HG03558 (cell line): ENCODE measurements around the gene NCAPD3.
A peak's percentile ranks its signal among the peaks of the same experiment; 100 is the strongest.
"Not testable (repeated sequence)": the region's sequence is repeated elsewhere in the genome, so short reads cannot be mapped to it uniquely, and the experiment has no call there.

Source experiments
- ATAC-seq: cut with Tn5 transposase; IDR thresholded peaks from one replicate; pipeline ENCODE4 v1.9.1; 2021; ENCODE audit warnings: moderate number of reproducible peaks; ENCODE audit not compliant: unreplicated experiment; ENCODE audit errors: extremely low read depth

Gene NCAPD3

DNA sequence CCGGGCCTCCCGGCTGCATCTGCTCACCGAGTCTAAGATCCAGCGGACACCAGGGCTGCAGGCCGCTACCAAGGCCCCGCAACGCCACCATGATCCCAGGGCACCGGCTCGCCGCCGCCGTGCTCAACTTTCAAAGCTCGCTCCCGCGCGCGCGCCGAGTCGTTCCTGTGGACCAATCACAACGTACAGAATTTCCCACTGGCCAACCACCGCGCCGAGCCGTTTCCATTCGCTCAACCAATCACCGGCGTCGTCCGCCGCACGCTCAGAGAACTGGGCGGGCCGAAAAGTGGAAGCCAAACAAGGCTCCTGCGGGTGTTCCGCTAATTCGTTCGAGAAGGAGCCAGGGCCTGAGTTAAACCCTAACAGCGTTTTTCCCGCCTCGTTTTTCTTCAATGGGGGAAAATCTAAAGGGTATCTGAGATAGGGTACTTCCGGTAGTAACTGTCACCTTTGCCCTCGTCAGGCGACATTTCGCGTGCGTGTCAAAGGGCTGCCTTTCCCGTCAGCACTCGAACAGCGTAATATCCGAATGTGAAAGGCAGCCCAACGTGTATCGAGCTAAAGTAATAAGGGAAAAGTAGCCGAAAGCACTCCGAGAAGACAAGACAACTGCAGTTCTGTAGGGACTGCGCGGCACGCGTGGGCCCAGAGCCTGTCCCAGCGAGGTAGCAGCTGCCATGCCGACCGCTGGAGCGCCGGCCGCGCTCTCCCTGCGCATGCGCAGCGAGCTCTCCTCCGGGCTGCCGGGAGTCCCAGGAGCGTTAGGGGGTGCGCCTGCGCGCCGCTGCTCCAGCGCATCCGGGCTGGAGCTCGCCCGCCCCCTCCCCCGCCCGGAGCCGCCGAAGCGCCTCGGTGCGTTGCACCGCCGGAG lies at the start of gene NCAPD3, which contains the start of gene VPS26B:
Gene NCAPD3, minus strand, starts transcription at position 132 of the 874 bp plus-strand sequence. Its CDS starts 41 bp downstream, at position 91.
Gene VPS26B, plus strand, starts transcription at position 836 of the 874 bp plus-strand sequence. CDS start 452 bp downstream, outside the sequence.
- peak; percentile 57 for ATAC-seq

DNA sequence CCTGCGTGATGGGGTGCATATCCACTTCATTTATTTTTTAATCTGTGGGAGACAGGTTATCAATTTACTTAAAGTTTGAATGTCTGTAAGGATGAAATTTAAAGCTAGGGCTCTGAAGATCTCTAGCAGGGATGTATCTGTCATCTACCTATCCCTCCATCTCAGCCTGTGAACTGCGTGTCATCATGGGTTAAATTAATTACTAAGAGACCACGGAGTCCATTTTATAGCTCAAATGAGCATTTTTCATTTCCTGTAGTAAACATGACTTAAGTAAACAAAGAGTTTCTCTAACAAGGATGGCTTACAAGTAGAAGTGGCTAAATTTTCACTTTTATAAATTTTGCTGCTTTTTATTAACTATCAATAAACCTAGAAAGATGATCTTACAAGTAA lies 49.5 kb upstream of the NCAPD3 start:
- no peak for ATAC-seq

DNA sequence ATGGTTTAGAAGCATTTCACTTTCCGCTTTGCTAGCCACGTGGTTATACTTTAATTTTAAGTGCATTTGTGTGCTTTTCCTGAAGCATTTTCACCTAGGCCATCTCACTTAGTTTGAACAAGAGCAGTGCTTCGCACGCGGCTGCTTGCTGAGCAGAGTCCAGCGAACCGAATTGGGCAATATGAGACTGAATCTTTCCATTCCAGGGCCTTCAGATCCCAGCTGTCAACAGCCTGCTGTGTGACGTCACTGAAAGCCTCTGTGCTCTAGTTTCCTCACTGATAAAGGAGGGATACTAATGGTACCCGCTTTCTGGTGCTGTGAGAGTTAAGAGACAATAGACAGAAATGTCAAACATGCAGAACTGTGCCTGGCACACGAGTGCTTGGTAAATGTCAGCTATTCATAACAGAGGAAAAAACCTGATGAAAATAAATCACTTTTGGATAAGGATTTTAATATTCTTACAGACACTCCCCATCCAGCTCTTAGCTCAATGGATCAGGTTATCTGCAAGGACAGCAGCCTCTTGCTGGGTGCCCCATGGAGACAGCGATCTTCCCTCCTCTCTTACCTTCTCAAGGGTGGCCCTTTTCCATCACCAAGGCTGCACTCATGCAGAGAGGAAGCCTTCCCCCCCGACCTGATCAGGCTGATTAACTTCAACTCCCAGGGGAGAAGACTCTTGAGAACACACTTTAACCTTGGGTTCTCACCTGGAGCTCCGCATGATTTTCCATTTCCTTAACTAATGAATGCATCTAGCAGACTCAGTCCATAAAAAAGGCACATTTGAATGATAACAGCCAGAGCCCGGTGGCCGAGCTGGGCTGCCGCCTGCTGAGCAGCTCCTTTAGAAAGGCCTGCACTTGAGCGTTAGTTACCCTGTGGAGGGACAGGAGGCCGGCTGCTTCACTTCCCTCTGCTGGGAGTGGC lies 48.9 kb upstream of the NCAPD3 start:
- no peak for ATAC-seq

DNA sequence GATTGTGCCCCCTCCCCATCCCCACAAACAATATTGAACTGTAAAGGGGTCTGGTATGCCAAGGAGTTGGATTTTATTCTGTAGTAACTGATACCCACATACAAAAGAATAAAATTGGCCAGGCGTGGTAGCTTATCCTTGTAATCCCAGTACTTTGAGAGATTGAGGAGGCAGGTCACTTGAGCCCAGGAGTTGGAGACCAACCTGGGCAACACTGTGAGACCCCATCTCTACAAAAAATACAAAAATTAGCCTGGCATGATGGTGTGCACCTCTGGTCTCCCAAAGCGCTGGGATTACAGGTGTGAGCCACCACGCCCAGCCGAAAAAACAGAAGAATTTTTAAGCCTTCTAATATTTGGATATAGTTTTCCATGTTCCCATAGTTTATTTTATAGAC lies 48.2 kb upstream of the NCAPD3 start:
- ATAC-seq: no peak

DNA sequence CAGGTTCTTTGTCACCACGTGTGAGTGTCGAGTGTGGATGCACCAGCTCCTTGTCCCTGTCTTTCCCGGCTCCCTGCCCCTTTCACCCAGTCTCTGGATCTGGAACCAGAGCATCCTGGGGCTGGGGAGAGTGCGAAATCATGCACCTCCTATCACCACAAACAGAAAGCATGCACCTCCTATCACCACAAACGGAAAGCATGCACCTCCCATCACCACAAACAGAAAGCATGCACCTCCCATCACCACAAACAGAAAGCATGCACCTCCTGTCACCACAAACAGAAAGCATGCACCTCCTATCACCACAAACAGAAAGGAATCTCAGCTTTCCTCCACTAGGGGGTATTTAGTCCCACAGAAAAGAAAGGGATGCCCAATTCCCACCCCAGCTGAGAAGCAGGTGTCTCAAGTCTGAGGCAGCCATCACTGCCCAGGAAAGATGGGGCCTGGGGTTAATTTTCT lies 46.5 kb upstream of the NCAPD3 start:
- ATAC-seq: no peak

- ATAC-seq: no peak
Measured at GRCh38 chr11:134267966-134268365, 44.2 kb upstream of the NCAPD3 start.

DNA sequence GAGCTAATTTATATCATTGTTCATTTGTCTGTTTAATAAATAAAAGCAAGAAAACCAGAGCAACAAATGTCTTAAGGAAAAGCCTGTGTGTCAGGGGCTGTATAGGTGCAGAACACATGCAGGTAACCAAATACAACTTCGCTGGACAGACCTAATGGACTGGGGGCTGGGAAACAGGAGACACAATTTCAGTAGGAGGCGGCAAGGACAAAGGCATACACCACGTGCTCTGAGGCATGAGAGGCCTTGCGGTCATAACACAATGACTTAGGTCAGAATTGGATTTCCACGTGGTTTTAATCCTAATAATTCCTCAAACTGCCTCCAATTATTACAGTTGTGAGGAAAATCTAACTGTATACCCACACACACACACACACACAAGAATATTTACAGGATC lies 43.7 kb upstream of the NCAPD3 start:
- ATAC-seq: no peak

GRCh38 chr11:134266841-134267251 lies 43.1 kb upstream of the NCAPD3 start:
- ATAC-seq: no peak

DNA sequence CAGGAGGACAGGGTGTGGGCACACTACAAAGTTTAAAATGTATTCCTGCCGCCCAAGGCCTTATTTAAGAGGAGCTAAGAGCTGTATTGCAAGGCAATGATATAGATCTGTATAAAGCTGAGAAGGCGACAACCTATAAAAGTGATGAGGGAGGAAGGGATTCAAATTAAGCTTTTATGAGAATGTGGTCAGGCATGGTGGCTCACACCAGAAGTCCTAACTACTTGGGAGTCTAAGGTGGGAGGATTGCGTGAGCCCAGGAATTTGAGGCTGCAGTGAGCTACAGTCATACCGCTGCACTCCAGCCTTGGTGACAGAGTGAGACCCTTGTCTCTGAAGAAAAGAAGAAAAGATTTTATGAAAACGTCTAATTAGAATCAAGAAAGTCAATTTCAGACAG lies 42.7 kb upstream of the NCAPD3 start:
- ATAC-seq: no peak

DNA sequence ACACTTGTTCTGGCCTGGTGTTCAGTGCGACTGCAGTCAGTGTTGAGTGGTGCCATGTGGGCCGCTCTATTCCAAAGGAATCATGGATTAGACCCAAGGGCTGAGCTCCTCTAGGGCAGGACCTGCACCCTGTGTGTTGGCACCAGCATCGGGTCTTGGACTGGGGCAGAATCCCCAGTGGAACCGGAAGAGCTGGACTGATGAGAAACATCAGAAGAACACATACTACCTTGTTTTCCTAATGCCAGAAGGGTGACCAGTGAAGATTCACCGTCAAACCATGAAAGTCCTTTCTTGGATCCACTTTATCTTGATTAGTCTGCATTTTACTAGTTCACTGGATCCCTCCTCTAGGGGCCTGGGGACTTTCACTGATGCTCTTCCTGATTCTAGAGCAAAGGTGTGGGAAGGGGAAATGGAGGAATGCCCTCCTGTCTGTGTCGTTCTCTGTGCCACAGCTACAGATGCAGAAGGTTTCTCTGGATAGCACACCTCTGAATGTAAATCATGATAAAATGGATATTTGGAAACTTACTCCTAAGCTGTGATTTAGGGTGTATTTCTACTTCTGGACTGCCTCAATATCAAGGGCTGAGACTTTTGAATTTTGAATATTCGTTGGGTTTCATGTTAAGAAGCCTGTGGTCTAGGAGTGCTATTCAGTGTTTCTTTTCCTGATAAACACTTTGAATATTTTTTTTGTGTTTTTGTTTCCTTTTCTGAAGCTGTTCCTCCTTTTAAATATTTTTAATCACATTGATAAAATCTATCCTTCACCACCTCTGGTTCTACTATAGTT lies 41.4 kb upstream of the NCAPD3 start:
- no peak for ATAC-seq

- no peak for ATAC-seq
Measured at GRCh38 chr11:134261626-134262488, 38.1 kb upstream of the NCAPD3 start.

DNA sequence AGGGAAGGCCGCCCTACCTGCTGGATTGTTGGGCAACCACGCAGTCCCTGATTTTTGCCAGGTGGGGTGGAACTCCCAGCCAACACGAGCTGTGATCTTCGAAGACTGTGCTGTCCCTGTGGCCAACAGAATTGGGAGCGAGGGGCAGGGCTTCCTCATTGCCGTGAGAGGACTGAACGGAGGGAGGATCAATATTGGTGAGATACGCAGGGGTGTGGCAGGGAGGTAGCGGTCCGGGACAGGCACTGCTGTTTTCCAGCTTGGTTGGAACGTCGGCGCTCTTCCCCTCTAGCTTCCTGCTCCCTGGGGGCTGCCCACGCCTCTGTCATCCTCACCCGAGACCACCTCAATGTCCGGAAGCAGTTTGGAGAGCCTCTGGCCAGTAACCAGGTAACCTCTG lies 37.2 kb upstream of the NCAPD3 start:
- ATAC-seq: no peak

DNA sequence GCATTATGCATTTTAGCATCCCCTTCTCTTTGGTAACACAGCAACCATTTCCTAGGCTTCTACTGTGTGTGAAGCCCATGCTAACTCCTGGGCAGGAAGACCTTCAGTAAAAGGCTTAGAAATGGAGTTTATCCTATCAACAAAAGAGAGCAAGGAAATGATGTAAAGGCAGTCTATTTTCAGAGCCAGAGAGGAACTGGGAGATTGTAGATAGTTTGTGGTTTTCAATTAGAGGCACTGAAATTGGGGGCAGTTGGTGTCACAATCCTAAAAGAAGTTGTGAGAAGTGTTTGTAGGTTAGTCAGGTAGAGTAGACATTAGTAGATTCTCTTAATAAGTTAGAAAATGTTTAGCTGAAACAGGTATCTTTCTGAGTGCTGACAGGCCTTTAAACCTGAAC lies 36.7 kb upstream of the NCAPD3 start:
- no peak for ATAC-seq

GRCh38 chr11:134258577-134258976 lies 34.8 kb upstream of the NCAPD3 start:
- no peak for ATAC-seq

DNA sequence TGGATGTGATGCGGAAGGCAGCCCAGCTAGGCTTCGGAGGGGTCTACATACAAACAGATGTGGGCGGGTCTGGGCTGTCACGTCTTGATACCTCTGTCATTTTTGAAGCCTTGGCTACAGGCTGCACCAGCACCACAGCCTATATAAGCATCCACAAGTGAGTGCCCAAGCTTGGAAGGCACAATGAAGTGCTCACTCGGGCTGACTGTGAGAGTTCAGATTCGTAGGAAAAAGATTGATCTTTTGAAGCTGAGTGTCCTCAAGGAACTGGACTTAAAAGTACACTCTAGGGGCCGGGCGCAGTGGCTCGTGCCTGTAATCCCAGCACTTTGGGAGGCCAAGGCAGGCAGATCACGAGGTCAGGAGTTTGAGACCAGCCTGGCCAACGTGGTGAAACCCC lies 33.3 kb upstream of the NCAPD3 start:
- no peak for ATAC-seq

DNA sequence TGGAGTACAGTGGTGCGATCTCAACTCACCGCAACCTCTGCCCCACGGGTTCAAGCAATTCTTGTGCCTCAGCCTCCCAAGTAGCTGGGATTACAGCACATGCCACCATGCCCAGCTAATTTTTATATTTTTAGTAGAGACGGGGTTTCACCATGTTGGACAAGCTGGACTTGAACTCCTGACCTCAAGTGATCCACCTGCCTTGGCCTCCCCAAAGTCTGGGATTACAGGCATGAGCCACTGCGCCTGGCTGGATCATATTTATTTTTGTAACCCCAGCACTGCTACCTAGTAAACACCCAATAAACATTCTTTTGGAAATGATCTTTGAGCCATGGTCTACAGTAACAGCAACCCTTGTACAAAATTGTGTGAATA lies 31.4 kb upstream of the NCAPD3 start:
- ATAC-seq: not testable (repeated sequence)

- no peak for ATAC-seq
Measured at GRCh38 chr11:134254433-134255183, 30.8 kb upstream of the NCAPD3 start.

DNA sequence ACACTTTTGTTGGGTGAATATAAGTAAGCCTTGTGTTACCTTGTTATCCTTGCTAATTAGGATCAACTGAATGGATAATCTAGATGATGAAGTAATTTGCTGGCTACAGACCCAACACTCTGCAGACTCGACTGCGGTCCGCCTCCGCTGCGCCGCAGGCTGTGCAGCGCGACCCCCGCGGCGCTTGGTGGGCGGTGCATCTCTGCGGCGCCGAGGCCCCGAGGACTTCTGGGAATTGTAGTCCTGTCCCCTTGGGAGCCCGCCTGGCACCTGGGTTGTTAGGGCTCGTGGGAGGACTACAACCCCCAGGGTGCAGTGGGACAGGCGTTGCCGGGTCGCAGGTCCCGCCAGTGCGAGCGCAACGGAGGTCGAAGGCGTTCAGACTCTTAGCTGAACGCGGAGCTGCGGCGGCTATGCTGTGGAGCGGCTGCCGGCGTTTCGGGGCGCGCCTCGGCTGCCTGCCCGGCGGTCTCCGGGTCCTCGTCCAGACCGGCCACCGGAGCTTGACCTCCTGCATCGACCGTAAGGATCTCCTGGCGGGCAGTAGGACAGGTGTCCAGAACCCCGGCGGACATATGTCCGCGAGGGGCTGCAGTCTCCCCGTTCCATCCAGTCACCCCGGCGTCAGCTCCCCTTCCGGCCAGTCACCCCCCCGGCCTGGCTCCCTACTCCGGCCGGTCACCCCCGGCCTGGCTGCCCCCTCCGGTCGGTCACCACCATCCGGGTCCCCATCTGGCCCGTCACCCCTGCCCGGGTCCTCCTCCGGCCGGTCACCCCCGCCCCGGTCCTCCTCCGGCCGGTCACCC lies 29.6 kb upstream of the NCAPD3 start, which contains the start of the genes ACAD8 and THYN1:
Gene ACAD8, plus strand, starts transcription at position 381 of the 806 bp plus-strand sequence. Its CDS starts 33 bp downstream, at position 414.
Gene THYN1, minus strand, starts transcription at position 165 of the 806 bp plus-strand sequence. CDS start 470 bp downstream, outside the sequence.
- ATAC-seq: peak; percentile 99
